SU-DHL-6 (cell line): ENCODE results near the gene RARS2.

Experiments used
- H2AFZ ChIP-seq: fragments of 200-600 bp; sonication (generic); 2 replicates; pipeline ENCODE4 v1.6.1; 2014; ENCODE audit warnings: low read depth, mild to moderate bottlenecking, moderate library complexity, mixed read lengths, antibody characterized with exemption, low read length; ENCODE audit not compliant: severe bottlenecking
- H3F3A ChIP-seq: fragments of 200-600 bp; shearing (Covaris generic); 2 replicates; pipeline ENCODE4 v1.6.0; 2016; ENCODE audit warnings: antibody characterized with exemption, mild to moderate bottlenecking; ENCODE audit not compliant: insufficient read depth
- H3K27ac ChIP-seq: fragments of 200-600 bp; sonication (generic); 2 replicates; pipeline ENCODE4 v1.5.1; 2016; ENCODE audit warnings: low read depth, mild to moderate bottlenecking, low read length, moderate library complexity, mixed read lengths
- H3K27me3 ChIP-seq: fragments of 200-600 bp; sonication (generic), shearing (Covaris generic); 2 replicates; pipeline ENCODE4 v1.6.0; 2014; ENCODE audit warnings: mild to moderate bottlenecking, low read length
- H3K36me3 ChIP-seq: fragments of 200-600 bp; sonication (generic); 2 replicates; pipeline ENCODE4 v1.6.1; 2014; ENCODE audit warnings: mild to moderate bottlenecking, low read length, mixed read lengths
- H3K4me2 ChIP-seq: fragments of 300-600, 200-600 bp; shearing (Covaris generic), sonication (generic); 2 replicates; pipeline ENCODE4 v1.6.0; 2014; ENCODE audit warnings: low read length, low read depth, mild to moderate bottlenecking; ENCODE audit not compliant: poor library complexity, severe bottlenecking
- H3K4me3 ChIP-seq: fragments of 200-600 bp; sonication (generic); 2 replicates; pipeline ENCODE4 v1.5.1; 2014; ENCODE audit warnings: antibody characterized with exemption, low read length, mild to moderate bottlenecking, mixed read lengths; ENCODE audit not compliant: insufficient read depth, poor library complexity, severe bottlenecking
- H3K79me2 ChIP-seq: fragments of 200-600 bp; sonication (generic); 2 replicates; pipeline ENCODE4 v1.6.1; 2014; ENCODE audit warnings: mild to moderate bottlenecking, low read length, moderate library complexity; ENCODE audit not compliant: insufficient read depth
- H3K9ac ChIP-seq: fragments of 200-600 bp; sonication (generic); 2 replicates; pipeline ENCODE4 v1.7.0; 2014; ENCODE audit warnings: mild to moderate bottlenecking, low read length
- H3K9me2 ChIP-seq: fragments of 200-600 bp; sonication (generic); replicated peaks from 2 replicates; pipeline ENCODE4 v1.6.1; 2014; ENCODE audit warnings: low read length; ENCODE audit not compliant: insufficient read depth
- H3K9me3 ChIP-seq: fragments of 200-600 bp; sonication (generic); 2 replicates; pipeline ENCODE4 v1.6.1; 2014; ENCODE audit warnings: low read length, mixed read lengths; ENCODE audit not compliant: insufficient read depth
- H4K20me1 ChIP-seq: fragments of 200-600 bp; sonication (generic); 2 replicates; pipeline ENCODE4 v1.6.1; 2014; ENCODE audit warnings: low read depth, mild to moderate bottlenecking, antibody characterized with exemption, low read length, moderate library complexity, mixed read lengths
- EZH2phosphoT487 ChIP-seq: fragments of 200-600 bp; sonication (generic), shearing (Covaris generic); conservative IDR thresholded peaks from 2 replicates; pipeline ENCODE4 v1.6.1; 2018; ENCODE audit warnings: mild to moderate bottlenecking, antibody characterized with exemption, low read length, moderate library complexity, mixed read lengths
- TF ChIP-seq, protein P1 (sequence below): fragments of 200-600 bp; sonication (generic); IDR thresholded peaks from one replicate; pipeline ENCODE4 v1.5.1; 2017; ENCODE audit warnings: antibody characterized with exemption, mild to moderate bottlenecking, low read length, moderate library complexity; ENCODE audit not compliant: insufficient read depth, poor library complexity, severe bottlenecking

The RARS2 gene

DNA sequence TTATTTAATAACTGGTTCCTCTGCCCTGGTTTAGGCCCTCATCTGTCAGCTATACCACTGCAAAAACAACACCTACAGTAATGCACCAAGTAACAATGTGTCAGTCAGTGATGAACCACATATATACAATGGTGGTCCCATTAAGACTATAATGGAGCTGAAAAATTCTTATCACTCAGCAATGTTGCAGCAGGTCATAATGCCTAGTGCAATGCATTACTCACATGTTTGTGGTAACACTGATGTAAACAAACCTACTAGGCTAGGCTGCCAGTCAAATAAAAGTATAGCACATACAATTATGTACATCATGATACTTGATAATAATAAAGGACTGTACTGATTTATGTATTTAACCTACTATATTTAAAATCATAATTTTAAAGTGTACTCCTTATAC, 31.3 kb downstream of the RARS2 start:
- Histone ChIP-seq H3K4me3 (no peak overlapping the region), H3F3A (no peaks in the 10 kb centered on the region), H3K79me2 (no peaks in the 10 kb centered on the region), H3K27me3 (no peaks in the 10 kb centered on the region), H4K20me1 (no peaks in the 10 kb centered on the region), H3K9me3 (no peaks in the 10 kb centered on the region), H3K9me2 (no peaks in the 10 kb centered on the region), H3K9ac (no peak overlapping the region), H2AFZ (no peak overlapping the region), H3K4me2 (no peak overlapping the region), H3K36me3 (peaks cover 13% of the 10 kb centered on the region; the same call in 1 of the 2 replicates), H3K27ac (no peak overlapping the region)
- TF ChIP-seq, protein P1, sequence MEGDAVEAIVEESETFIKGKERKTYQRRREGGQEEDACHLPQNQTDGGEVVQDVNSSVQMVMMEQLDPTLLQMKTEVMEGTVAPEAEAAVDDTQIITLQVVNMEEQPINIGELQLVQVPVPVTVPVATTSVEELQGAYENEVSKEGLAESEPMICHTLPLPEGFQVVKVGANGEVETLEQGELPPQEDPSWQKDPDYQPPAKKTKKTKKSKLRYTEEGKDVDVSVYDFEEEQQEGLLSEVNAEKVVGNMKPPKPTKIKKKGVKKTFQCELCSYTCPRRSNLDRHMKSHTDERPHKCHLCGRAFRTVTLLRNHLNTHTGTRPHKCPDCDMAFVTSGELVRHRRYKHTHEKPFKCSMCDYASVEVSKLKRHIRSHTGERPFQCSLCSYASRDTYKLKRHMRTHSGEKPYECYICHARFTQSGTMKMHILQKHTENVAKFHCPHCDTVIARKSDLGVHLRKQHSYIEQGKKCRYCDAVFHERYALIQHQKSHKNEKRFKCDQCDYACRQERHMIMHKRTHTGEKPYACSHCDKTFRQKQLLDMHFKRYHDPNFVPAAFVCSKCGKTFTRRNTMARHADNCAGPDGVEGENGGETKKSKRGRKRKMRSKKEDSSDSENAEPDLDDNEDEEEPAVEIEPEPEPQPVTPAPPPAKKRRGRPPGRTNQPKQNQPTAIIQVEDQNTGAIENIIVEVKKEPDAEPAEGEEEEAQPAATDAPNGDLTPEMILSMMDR = no peak
- no peak for TF ChIP-seq EZH2phosphoT487

- H3F3A ChIP-seq = no peaks in the 10 kb centered on the region; the same call in 1 of the 2 replicates
- no peaks in the 10 kb centered on the region for H4K20me1 ChIP-seq
- H3K36me3 ChIP-seq = peaks cover 15% of the 10 kb centered on the region; the same call in 1 of the 2 replicates
- no peak overlapping the region for H2AFZ ChIP-seq
- H3K4me3 ChIP-seq = no peak overlapping the region
- H3K4me2 ChIP-seq = no peak overlapping the region
- H3K27ac ChIP-seq = no peak overlapping the region
- H3K9ac ChIP-seq = no peak overlapping the region
- H3K79me2 ChIP-seq = no peaks in the 10 kb centered on the region
- TF ChIP-seq, protein P1 = no peak
- no peak for TF ChIP-seq EZH2phosphoT487
- no peaks in the 10 kb centered on the region for H3K27me3 ChIP-seq
- no peaks in the 10 kb centered on the region for H3K9me2 ChIP-seq
- no peaks in the 10 kb centered on the region for H3K9me3 ChIP-seq
Observed at GRCh38 chr6:87555506-87555905, 34.3 kb downstream of the RARS2 start.

- H3F3A ChIP-seq = no peaks in the 10 kb centered on the region; the same call in 1 of the 2 replicates
- H3K4me2 ChIP-seq = no peak overlapping the region
- no peak overlapping the region for H3K4me3 ChIP-seq
- H3K27me3 ChIP-seq = no peaks in the 10 kb centered on the region
- peaks cover 22% of the 10 kb centered on the region; the same call in 1 of the 2 replicates for H3K36me3 ChIP-seq
- H3K9me2 ChIP-seq = no peaks in the 10 kb centered on the region
- no peaks in the 10 kb centered on the region for H4K20me1 ChIP-seq
- no peak overlapping the region for H2AFZ ChIP-seq
- no peaks in the 10 kb centered on the region for H3K9me3 ChIP-seq
- no peak for TF ChIP-seq EZH2phosphoT487
- TF ChIP-seq, protein P1 = no peak
- no peaks in the 10 kb centered on the region for H3K79me2 ChIP-seq
- H3K27ac ChIP-seq = no peak overlapping the region
- H3K9ac ChIP-seq = no peak overlapping the region
Observed at GRCh38 chr6:87553159-87553765, 36.5 kb downstream of the RARS2 start.
